ENCODE data around the gene MPV17L.
"Not testable (repeated sequence)": the region's sequence is repeated elsewhere in the genome, so short reads cannot be mapped to it uniquely, and the experiment has no call there.

The MPV17L gene

GRCh38 chr16:15395631-15396508, at the start of gene MPV17L:
Gene MPV17L, plus strand, starts transcription at chr16:15395754. Its CDS starts 144 bp downstream, at chr16:15395898.
- not testable (repeated sequence) for DNase-seq

GRCh38 chr16:15348721-15349120, 46.8 kb upstream of the MPV17L start:
- DNase-seq = not testable (repeated sequence)

- not testable (repeated sequence) for DNase-seq
Measured at GRCh38 chr16:15351251-15351650, 44.3 kb upstream of the MPV17L start.

GRCh38 chr16:15351745-15352144, 43.8 kb upstream of the MPV17L start:
- DNase-seq = not testable (repeated sequence)

GRCh38 chr16:15352852-15353251, 42.7 kb upstream of the MPV17L start:
- not testable (repeated sequence) for DNase-seq

GRCh38 chr16:15354846-15355245, 40.7 kb upstream of the MPV17L start:
- not testable (repeated sequence) for DNase-seq

GRCh38 chr16:15357495-15357894, 38.1 kb upstream of the MPV17L start:
- not testable (repeated sequence) for DNase-seq

GRCh38 chr16:15378194-15378593, 17.4 kb upstream of the MPV17L start, which contains the start of gene NPIPA5:
Gene NPIPA5, minus strand, starts transcription at chr16:15378294. Its CDS starts 0 bp downstream, at chr16:15378294.
- DNase-seq = not testable (repeated sequence)

GRCh38 chr16:15382810-15383209, 12.7 kb upstream of the MPV17L start:
- not testable (repeated sequence) for DNase-seq

GRCh38 chr16:15388060-15388459, 7.5 kb upstream of the MPV17L start:
- not testable (repeated sequence) for DNase-seq

GRCh38 chr16:15389916-15390315, 5.6 kb upstream of the MPV17L start:
- DNase-seq = not testable (repeated sequence)

- DNase-seq = not testable (repeated sequence)
Measured at GRCh38 chr16:15393025-15393424, 2.5 kb upstream of the MPV17L start.

- not testable (repeated sequence) for DNase-seq
Measured at GRCh38 chr16:15396509-15396829, 915 bp downstream of the MPV17L start.

- DNase-seq = no peak
Measured at GRCh38 chr16:15396948-15397594, 1.5 kb downstream of the MPV17L start.

GRCh38 chr16:15398618-15399316, 3.2 kb downstream of the MPV17L start:
- no peak for DNase-seq

- DNase-seq = no peak
Measured at GRCh38 chr16:15399317-15399716, 3.8 kb downstream of the MPV17L start.

GRCh38 chr16:15400314-15400713, 4.8 kb downstream of the MPV17L start:
- not testable (repeated sequence) for DNase-seq

- no peak for DNase-seq
Measured at GRCh38 chr16:15401972-15402371, 6.4 kb downstream of the MPV17L start.

GRCh38 chr16:15403392-15403995, 7.9 kb downstream of the MPV17L start:
- DNase-seq = no peak

GRCh38 chr16:15404091-15404490, 8.5 kb downstream of the MPV17L start:
- DNase-seq = not testable (repeated sequence)

GRCh38 chr16:15404792-15405191, 9.2 kb downstream of the MPV17L start:
- DNase-seq = no peak

- not testable (repeated sequence) for DNase-seq
Measured at GRCh38 chr16:15407756-15408155, 12.2 kb downstream of the MPV17L start.

GRCh38 chr16:15409476-15409875, 13.9 kb downstream of the MPV17L start:
- not testable (repeated sequence) for DNase-seq

All from NCI-H2081 treated with DMSO at 0.1 percent for 48 hours (cell line).